Measurements from ENCODE around the gene KNOP1.

DNA sequence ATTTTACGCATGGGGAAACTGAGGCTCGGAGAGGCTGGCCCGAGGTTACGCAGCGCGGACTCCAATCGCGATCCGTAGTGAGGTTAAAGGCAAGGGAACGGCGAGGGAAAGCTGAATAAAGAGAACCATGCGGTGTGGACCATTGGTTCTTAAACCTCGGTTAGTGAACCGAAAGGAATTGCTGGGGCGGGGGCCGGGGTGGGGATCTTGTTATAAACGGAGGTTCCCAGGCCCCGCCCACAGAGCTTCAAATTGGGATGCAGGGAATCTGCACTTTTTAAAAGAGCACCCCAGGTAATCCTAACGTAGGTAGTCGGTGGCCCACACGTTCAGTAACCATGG lies 568 bp upstream of the KNOP1 start:
- TF ChIP-seq, protein P1, sequence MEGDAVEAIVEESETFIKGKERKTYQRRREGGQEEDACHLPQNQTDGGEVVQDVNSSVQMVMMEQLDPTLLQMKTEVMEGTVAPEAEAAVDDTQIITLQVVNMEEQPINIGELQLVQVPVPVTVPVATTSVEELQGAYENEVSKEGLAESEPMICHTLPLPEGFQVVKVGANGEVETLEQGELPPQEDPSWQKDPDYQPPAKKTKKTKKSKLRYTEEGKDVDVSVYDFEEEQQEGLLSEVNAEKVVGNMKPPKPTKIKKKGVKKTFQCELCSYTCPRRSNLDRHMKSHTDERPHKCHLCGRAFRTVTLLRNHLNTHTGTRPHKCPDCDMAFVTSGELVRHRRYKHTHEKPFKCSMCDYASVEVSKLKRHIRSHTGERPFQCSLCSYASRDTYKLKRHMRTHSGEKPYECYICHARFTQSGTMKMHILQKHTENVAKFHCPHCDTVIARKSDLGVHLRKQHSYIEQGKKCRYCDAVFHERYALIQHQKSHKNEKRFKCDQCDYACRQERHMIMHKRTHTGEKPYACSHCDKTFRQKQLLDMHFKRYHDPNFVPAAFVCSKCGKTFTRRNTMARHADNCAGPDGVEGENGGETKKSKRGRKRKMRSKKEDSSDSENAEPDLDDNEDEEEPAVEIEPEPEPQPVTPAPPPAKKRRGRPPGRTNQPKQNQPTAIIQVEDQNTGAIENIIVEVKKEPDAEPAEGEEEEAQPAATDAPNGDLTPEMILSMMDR (conservative IDR thresholded peaks at IDR 0.05; ENCODE audit: low read length), result no peak
- no peak for TF ChIP-seq EZH2phosphoT487 (IDR thresholded peaks at IDR 0.05; ENCODE audit: borderline replicate concordance)
